ENCODE measurements around the gene RDH16.

The RDH16 gene, protein sequence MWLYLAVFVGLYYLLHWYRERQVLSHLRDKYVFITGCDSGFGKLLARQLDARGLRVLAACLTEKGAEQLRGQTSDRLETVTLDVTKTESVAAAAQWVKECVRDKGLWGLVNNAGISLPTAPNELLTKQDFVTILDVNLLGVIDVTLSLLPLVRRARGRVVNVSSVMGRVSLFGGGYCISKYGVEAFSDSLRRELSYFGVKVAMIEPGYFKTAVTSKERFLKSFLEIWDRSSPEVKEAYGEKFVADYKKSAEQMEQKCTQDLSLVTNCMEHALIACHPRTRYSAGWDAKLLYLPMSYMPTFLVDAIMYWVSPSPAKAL

DNA sequence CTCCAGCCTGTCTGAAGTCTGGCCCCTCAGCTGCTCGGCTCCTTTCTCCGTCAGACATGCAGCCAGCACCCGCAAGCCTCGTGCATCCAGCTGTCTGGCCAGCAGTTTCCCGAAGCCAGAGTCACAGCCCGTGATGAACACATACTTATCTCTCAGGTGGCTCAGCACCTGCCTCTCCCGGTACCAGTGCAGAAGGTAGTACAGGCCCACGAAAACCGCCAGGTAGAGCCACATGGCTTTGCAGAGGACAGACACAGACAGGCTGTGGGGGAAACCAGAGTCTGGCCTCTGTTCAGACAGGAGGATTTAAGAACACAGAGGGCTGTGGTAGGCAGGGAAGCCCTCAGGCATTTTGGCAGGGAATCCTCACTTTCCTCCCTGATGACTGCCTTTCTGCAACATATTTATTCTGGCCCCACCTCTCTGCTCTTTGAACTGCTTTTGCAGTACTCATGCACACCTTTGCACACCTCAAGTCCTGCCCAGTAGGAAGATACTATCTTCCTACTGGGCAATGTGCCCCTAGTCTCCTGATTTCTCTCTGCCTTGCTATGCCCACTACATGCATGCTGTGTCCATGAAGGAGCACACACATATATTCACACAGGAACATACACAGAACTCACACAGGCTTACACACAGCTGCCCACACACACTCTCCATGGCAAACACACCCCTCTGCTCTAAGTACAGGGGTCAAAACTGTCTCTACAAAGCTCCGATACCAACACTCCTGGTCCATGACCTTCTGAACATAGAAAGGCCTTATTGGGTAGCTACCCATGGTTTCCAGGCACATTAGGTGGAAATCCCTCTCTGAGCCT is at the start of gene RDH16:
Gene RDH16, minus strand, starts transcription at position 380 of the 824 bp plus-strand sequence. Its CDS starts 146 bp downstream, at position 234.
- DNase-seq (ENCODE audit: low read depth in 2 of 2), result no peak

DNA sequence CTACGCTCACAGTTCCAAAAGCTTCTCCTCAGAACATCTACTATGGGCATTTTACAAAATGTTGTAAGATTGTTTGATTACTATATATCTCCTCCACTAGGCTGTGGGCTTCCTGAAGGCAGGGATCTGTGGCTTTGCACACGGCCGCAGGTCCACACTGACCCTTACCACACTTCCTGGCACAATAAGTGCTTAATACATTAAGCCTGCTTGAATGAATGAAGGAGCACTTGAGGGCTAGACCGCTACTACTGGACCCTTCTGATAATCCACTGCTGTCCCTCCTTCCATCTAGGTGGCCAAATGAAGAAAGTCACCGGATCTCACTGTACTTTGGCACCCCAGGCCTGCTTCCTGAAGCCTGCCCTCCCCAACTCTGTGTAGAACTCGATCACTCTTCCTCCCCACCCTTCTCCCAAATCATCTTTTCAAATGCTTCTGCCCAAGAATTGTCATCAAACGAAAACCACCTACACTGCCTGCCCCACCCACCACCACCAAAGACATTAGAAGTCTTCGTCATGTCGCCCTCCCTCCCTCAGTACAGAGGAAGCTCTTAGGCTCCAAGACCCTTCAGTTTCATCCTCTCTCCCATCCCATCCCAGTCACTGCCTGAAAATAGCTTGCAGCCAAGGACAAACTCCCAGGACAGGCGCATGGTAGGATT is 49.5 kb upstream of the RDH16 start:
- no peak for DNase-seq (ENCODE audit: low read depth in 2 of 2)

DNA sequence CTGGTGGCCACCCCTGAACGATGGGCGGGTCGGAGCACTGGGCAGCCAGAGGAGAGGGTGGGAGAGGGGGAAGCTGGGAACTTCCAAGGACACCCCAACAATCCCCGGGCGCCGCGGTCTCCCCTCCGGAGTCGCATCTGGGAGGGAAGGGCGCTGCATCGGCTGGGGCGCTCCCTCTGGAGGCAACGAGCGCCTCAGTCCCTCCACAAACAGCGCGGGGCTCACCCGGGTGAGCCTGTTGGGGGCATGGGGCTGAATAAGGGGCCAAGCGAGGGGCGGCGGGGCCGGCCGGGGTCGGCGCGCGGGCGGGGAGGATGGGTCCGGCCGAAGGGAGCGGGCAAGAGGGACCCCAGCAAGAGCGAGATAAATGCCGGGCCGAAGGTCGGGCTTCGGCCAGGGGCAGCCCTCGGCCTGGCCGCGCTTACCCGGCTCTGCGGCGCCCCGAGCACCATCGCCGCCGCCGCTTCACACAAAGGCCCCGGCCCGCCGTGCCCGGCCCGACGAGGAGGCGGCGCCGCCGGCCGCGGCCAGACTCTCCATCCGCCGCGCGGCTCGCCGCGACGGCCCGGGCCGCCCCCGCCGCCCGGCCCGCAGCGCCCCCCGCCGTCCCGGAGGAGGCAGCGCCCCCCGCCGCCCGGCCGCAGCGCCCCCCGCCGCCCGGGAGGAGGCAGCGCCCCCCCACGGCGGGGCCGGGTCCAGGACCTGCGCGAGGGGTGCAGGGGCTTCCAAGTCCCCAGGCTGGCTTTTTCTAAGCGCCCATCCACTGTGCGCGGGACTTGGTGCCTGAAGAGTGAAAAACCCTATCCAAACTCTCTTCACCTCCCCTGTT is 48.8 kb upstream of the RDH16 start, which contains the start of gene ZBTB39:
Gene ZBTB39, minus strand, starts transcription at position 567 of the 829 bp plus-strand sequence. CDS start 1,629 bp downstream, outside the sequence.
- peak in 1 of 2 donors; percentile 55 for DNase-seq (ENCODE audit: low read depth in 2 of 2)

DNA sequence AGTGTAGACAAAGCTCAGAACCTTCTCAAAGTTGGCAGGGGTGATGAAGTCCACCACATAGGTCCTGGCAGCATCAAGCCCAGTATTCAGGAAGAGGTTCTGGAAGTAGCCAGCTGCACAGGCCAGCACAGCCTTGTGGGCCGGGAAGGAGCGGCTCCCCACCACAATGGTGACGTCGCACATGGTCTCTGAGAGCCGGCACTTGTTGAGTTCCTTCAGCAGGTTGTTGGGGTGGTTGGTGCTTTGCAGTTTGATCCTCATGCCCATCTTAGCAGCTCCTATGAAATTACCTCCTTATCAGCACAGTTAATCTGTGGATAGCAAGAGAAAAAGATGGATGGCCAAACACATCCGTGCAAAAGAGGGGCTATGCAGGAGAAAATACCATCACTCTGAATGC is 47.2 kb upstream of the RDH16 start:
- DNase-seq (ENCODE audit: low read depth in 2 of 2), result no peak

DNA sequence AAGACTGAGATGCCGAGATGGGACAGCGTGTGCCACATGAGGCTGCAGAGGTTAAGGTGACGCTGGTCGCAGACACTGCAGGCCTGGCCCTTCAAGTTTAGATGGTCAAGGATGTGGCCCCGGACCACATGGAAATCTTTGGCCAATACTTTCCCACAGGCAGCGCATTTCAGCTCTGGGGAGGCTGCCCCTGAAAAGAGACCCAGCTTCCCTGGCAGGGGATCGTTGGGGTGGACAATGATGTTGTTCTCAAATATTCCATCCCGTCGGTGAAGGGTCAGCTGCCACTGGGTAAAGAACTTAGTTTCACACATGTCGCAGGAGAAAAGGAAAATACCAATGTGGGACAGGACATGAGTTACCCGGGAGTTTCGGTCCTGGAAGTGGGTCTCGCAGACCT is 46.0 kb upstream of the RDH16 start:
- DNase-seq (ENCODE audit: low read depth in 2 of 2), result no peak

DNA sequence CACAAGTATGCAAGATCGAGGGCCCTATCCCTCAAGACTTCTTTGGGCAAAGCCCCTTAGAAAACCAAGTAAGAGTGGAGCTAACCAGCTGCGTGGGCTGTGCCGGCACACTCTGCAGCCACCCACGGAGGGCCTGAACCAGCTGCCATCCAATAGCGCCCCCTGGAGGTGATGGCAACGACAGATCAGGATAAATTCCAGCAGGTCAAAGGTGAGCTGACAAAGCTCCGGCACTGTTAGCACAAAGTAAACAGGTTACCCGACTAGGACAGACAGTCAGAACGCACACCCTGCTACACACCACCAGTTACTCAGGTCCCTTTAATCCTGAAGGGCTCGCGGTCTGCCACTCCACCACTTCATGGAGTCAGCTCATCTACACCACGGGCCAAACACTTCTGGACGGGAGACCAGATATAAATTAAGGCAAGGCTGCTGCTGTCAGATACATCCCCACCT is 44.1 kb upstream of the RDH16 start:
- DNase-seq (ENCODE audit: low read depth in 2 of 2), result peak; percentile 49 to 71

DNA sequence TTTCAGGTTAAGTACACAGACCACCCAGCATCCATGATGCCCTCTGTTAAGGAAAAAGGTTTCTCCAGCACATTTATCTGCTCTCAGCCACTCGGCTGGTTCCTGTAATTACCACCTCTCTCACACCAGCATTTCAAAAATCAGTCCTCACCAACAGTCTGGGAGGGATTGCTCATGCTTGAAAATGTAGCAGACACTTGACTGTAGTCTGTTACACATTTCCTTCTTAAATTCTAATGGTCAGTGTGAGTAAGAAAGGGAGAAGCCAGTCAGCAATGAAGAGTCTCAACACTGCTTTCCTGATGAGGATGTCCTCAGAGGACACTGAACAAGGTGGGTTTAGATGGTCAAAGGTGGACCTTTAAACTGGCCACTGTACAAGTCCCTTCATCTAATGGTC is 43.0 kb upstream of the RDH16 start:
- DNase-seq (ENCODE audit: low read depth in 2 of 2), result no peak

DNA sequence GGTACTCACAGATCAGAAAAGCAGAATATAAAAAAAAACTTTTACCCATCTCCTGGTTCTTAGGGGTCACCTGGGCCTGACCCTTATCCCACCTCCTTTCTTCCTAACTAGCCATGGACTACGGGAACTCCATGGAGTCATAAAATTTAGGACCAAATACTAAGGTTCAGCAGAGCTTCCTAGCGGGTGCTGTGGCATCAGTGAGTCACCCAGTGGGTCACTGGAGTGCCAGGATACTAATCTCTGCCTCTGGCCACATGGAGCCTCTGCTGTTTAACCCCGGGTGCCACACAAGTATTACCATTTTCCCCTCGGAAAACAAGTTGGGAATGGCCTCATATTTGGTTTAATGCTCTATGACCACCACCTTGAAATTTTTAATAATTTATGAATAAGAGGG is 42.0 kb upstream of the RDH16 start:
- no peak for DNase-seq (ENCODE audit: low read depth in 2 of 2)

DNA sequence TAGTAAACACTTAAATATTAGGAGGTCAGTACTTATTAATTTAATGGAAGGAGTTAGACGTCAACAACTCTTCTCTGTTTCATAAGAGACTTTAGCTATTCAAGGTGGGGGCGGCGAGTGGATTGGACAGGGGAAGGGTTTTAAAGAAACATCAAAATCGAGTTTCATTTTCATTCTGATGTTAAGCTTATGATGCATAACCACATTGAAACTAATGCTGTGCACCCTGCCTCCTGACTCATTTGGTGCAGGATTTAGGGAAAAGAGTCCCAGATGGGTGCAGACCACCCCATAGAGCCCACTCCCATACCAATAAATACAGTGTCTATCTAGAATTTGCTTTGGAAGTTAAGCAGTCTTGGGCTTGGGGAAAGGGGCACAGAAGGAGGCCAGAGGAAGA is 41.6 kb upstream of the RDH16 start:
- DNase-seq (ENCODE audit: low read depth in 2 of 2), result peak; percentile 34 to 52

DNA sequence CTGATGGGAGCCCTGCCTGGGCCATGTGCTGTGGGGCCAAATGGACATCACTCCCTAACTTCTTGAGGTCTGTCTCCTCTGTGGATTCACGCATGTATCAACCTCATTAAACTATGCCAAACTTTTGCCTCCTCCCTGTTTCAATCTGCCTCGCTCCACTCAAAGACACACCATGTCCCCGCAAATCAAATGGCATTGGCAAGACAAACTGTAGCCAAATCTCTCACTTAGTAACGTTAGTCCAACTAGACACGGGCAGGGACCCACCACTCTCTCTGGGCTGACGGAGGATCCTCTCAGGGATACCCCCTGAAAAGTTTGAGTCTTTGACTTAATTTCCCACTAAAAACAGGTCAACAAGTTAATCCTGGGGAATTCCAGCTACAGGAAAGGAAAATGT is 40.9 kb upstream of the RDH16 start:
- DNase-seq (ENCODE audit: low read depth in 2 of 2), result no peak

DNA sequence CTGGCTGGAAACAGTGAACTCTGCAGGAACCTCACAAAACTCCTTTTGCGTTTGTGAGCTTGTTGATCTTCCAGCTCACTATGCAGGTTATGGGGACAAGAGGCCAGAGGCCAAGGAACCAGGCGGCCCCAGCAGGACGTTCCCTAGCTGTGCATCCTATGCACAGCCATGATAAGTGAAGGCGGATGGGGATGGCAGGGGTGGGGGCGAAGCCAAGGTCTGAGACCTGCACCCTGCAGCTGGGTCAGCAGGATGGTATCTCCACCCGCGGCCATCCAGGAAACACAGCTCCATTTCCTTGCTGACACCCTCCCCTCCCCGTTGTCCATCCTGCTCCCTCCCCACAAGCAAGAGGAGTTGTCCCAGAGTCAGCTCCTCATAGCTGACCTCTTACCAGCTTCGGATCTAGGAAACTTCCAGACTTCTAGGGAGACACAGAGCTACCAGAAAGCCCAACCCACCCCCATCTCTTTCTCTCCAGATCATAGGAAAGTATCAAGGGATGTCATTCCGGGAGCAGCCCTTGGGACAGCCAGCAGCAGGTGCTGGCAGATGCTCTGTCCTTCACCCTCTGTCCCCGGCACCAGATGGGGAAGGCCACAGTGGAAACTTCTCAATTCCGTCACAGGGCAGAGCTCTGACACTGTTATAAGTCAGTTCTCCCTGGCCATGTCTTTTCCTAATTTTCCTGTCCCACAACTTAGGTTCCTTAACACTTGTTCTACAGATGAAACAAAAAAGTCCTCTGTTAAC is 39.6 kb upstream of the RDH16 start:
- no peak for DNase-seq (ENCODE audit: low read depth in 2 of 2)

DNA sequence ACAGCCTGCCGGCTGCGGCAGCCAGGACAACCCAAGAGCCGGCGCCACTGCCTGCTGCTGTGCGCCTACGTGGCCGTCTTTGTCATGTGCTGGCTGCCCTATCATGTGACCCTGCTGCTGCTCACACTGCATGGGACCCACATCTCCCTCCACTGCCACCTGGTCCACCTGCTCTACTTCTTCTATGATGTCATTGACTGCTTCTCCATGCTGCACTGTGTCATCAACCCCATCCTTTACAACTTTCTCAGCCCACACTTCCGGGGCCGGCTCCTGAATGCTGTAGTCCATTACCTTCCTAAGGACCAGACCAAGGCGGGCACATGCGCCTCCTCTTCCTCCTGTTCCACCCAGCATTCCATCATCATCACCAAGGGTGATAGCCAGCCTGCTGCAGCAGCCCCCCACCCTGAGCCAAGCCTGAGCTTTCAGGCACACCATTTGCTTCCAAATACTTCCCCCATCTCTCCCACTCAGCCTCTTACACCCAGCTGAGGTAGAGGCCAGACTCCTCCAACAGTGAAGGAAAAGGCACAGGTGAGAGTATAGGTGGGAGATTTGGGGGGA is 38.6 kb upstream of the RDH16 start:
- DNase-seq (ENCODE audit: low read depth in 2 of 2), result no peak

DNA sequence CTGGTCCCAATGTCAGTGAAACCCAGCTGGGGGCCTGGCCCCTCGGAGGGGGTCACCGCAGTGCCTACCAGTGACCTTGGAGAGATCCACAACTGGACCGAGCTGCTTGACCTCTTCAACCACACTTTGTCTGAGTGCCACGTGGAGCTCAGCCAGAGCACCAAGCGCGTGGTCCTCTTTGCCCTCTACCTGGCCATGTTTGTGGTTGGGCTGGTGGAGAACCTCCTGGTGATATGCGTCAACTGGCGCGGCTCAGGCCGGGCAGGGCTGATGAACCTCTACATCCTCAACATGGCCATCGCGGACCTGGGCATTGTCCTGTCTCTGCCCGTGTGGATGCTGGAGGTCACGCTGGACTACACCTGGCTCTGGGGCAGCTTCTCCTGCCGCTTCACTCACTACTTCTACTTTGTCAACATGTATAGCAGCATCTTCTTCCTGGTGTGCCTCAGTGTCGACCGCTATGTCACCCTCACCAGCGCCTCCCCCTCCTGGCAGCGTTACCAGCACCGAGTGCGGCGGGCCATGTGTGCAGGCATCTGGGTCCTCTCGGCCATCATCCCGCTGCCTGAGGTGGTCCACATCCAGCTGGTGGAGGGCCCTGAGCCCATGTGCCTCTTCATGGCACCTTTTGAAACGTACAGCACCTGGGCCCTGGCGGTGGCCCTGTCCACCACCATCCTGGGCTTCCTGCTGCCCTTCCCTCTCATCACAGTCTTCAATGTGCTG is 38.0 kb upstream of the RDH16 start:
- DNase-seq (ENCODE audit: low read depth in 2 of 2), result no peak

DNA sequence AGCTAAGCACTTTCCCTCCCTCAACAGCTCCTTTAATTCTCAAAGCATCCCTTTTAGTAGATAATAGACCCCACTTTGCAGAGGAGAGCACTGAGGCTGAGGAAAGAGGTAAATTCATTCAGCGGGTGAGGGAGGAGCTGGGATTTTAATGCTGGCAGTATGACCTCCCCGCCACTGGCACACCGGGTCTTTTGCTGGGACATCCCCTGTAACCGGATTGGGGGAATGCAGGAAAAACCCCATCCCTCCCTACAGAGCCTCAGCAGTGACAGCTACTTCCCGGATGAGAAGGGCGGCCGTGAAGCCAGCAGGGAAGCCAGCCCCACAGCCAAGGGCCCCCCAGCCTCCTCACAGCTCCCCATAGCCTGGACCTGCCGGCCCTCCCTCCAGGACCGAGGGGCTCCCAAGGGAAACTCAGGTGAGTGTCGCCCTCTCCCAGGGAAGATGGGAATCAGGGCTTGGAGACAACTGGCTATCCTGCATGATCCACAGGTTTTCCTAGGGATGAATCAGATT is 36.9 kb upstream of the RDH16 start:
- DNase-seq (ENCODE audit: low read depth in 2 of 2), result no peak

DNA sequence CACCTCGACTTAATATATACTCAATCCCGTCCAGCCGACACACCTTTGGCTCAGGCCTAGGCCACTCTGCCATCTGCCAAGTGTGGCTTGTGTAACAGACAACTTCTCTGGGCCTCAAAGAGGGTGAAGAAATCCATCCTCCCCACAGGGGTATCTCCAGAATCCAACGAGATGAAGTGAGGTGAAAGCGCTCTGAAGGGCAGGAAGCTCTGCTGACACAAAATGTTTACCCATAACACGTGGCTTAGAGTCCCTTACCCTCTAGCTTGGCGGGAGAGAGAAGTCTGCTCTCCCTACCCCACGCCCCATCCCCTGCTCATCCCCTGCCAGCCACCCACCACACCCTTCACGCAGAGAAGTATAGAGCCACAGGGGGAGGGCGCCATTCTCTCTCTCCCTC is 35.9 kb upstream of the RDH16 start:
- no peak for DNase-seq (ENCODE audit: low read depth in 2 of 2)

DNA sequence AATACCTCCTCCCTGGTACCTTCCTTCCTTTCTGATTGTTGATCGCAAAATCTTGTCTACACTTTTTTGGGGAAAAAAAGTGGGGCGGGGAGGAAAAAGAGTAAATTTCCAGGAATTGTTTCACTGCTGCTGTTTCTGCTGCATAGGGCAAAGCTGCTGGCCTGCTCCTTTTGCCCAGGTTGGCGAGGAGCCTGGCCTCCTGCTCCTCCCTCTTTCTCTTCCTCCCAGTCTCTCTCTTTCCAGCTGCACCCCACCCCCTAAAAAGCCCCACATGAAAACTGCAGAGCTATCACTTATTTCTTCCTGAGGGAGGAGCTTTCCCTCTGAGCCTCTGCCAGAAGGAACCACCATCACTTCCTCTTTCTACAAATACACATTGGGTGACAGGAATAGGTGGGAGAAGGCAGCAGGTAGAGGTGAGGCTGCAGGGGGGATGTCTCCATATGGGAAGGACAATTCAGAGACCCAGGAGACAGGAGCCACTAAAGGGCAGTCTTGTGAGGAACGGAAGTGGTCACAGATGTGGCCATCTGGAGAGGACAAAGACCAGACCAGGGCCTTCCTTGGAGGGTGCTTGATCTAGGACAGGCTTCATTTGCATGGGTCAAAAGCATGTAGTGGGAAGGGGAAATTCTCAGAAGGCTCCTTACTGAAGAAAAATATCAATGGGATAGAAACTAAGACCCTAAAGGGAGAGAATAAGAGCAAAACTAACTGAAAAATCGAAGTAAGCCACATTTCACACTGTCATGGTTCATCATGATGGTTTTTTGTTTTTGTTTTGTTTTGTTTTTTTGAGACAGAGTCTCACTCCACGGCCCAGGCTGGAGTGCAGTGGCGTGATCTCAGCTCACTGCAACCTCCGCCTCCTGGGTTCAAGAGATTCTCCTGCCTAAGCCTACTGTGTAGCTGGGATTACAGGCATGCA is 34.2 kb upstream of the RDH16 start:
- DNase-seq (ENCODE audit: low read depth in 2 of 2), result no peak

DNA sequence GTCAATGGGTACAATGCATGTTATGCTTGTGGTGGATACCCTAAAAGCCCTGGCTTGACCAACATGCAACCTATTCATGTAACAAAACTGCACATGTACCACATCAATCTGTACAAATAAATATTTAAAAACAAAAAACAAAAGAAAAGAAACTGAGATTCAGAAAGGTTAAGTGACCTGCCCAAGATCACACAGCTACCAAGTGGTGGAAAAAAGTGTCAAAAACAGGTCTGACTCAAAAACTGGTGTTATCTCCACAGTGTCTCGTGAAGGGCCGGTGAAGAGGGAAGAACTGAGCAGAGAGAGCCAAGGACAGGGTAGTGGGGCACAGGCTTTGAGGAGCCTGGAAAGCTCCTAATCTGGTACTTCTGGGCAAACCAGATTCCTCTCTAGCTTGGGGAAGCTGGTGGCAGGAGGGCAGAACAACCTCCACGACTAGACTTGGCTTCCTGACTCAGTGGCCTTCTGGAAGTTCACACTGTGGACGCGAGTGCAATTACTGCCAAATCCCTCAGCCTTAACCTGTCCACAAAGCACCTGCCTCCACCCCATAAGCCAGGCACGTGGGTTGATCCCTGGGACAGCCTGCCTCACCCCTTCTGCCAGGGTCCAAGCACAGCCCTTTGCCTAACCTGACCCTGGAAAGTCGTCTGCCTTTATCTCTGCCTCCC is 33.4 kb upstream of the RDH16 start:
- no peak for DNase-seq (ENCODE audit: low read depth in 2 of 2)

All from stimulated activated CD4-positive, alpha-beta T cell treated with anti-CD3 and anti-CD28 coated beads, Interleukin-15, amount 100 ng/mL, for 48 hours (primary cell).